GM19351 (cell line): Measurements from ENCODE around the gene ZFP92.

Source experiments
- ATAC-seq: cut with Tn5 transposase; IDR thresholded peaks from one replicate; pipeline ENCODE4 v1.9.1; 2021; ENCODE audit warnings: mild to moderate bottlenecking, moderate library complexity; ENCODE audit not compliant: unreplicated experiment

The ZFP92 gene

GRCh38 chrX:153408221-153408721 is 3.0 kb upstream of the ZFP92 start:
- no peak for ATAC-seq

- no peak for ATAC-seq
Observed at GRCh38 chrX:153408871-153409351, 2.4 kb upstream of the ZFP92 start.

- ATAC-seq, result no peak
Observed at GRCh38 chrX:153409414-153410101, 1.7 kb upstream of the ZFP92 start.

- no peak for ATAC-seq
Observed at GRCh38 chrX:153410373-153410772, 899 bp upstream of the ZFP92 start.

- no peak for ATAC-seq
Observed at GRCh38 chrX:153410888-153411254, 401 bp upstream of the ZFP92 start.

GRCh38 chrX:153411988-153412574 is 809 bp downstream of the ZFP92 start:
- ATAC-seq, result no peak

GRCh38 chrX:153412746-153413720 is 1.8 kb downstream of the ZFP92 start:
- no peak for ATAC-seq

GRCh38 chrX:153413731-153414130 is 2.5 kb downstream of the ZFP92 start:
- no peak for ATAC-seq

- no peak for ATAC-seq
Observed at GRCh38 chrX:153414856-153415510, 3.7 kb downstream of the ZFP92 start.

- no peak for ATAC-seq
Observed at GRCh38 chrX:153416781-153417450, 5.6 kb downstream of the ZFP92 start.

GRCh38 chrX:153417637-153418036 is 6.4 kb downstream of the ZFP92 start:
- no peak for ATAC-seq

- ATAC-seq, result no peak
Observed at GRCh38 chrX:153420851-153421599, 9.8 kb downstream of the ZFP92 start.

GRCh38 chrX:153421856-153422255 is 10.6 kb downstream of the ZFP92 start:
- ATAC-seq, result no peak

- ATAC-seq, result no peak
Observed at GRCh38 chrX:153423652-153424051, 12.4 kb downstream of the ZFP92 start.

GRCh38 chrX:153426204-153426603 is 14.9 kb downstream of the ZFP92 start:
- no peak for ATAC-seq

- ATAC-seq, result no peak
Observed at GRCh38 chrX:153430796-153431195, 19.5 kb downstream of the ZFP92 start.

- ATAC-seq, result no peak
Observed at GRCh38 chrX:153433161-153433680, 21.9 kb downstream of the ZFP92 start.

- ATAC-seq, result no peak
Observed at GRCh38 chrX:153433781-153434285, 22.6 kb downstream of the ZFP92 start.

- no peak for ATAC-seq
Observed at GRCh38 chrX:153434801-153435200, 23.5 kb downstream of the ZFP92 start.
